Prostate gland (tissue), 2 donors: ENCODE measurements around the gene SRRM3.

ENCODE experiments used
- POLR2A ChIP-seq: fragments of 450-650 bp; IDR thresholded peaks from one replicate; pipeline ENCODE4 v1.6.1; 2016; ENCODE audit warnings: antibody characterized with exemption, mild to moderate bottlenecking
- POLR2AphosphoS5 ChIP-seq: sonication (generic); formaldehyde crosslinking; IDR thresholded peaks from one replicate; pipeline ENCODE4 v1.6.1; 2017; ENCODE audit warnings: antibody characterized with exemption
- TF ChIP-seq, protein P1 (sequence below), 4 experiments: fragments of 200-600 bp in 2 of 4; fragments of 450-650 bp in 2 of 4; sonication (generic) in 2 of 4; IDR thresholded peaks; 1 replicate in 3 of 4; 2 replicates in 1 of 4; pipeline ENCODE4 v1.5.1; 2016 to 2019; ENCODE audit warnings: antibody characterized with exemption in 4 of 4, mild to moderate bottlenecking in 2 of 4, moderate library complexity in 2 of 4

DNA sequence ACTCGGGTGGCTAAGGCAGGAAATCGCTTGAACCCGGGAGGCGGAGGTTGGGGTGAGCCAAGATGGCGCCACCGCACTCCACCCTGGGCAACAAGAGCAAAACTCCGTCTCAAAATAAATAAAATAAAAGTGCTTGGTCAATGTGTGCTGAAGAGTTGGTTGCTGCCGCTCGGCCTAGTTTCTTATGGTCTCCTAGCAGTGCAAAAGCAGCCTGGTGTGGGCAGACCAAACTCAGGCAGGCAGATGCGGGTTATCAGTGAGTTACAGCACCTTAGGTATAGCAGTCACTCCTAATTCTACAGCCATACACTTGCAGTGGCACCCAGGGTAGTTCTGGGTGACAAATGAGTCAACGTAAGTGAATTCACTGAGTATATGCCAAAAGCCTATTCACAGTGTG, 123.4 kb downstream of the SRRM3 start:
- TF ChIP-seq, protein P1, sequence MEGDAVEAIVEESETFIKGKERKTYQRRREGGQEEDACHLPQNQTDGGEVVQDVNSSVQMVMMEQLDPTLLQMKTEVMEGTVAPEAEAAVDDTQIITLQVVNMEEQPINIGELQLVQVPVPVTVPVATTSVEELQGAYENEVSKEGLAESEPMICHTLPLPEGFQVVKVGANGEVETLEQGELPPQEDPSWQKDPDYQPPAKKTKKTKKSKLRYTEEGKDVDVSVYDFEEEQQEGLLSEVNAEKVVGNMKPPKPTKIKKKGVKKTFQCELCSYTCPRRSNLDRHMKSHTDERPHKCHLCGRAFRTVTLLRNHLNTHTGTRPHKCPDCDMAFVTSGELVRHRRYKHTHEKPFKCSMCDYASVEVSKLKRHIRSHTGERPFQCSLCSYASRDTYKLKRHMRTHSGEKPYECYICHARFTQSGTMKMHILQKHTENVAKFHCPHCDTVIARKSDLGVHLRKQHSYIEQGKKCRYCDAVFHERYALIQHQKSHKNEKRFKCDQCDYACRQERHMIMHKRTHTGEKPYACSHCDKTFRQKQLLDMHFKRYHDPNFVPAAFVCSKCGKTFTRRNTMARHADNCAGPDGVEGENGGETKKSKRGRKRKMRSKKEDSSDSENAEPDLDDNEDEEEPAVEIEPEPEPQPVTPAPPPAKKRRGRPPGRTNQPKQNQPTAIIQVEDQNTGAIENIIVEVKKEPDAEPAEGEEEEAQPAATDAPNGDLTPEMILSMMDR (IDR thresholded peaks at IDR 0.05): no peak
- no peak for TF ChIP-seq POLR2AphosphoS5
- no peak for TF ChIP-seq POLR2A
